Measurements from ENCODE around the gene MBNL1.

DNA sequence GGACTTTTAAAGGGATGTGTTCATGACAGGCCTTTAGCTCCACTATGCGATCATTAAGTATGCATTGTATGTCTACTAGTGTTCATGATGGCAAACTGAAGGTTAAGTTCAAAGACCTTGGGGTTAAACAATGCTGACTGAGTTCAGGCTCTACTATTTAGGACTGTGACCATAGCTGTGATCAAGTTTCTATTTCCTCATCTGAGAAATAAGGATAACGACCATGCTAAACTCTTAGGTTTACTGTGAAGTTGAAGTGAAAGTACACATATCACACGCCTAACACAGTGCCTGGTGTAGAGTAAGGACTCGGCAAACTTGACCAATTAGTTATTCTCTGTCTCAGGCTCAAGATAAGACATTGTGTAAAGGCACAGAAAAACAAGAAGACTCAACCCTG is 243.2 kb downstream of the MBNL1 start:
- TF ChIP-seq, protein P1, sequence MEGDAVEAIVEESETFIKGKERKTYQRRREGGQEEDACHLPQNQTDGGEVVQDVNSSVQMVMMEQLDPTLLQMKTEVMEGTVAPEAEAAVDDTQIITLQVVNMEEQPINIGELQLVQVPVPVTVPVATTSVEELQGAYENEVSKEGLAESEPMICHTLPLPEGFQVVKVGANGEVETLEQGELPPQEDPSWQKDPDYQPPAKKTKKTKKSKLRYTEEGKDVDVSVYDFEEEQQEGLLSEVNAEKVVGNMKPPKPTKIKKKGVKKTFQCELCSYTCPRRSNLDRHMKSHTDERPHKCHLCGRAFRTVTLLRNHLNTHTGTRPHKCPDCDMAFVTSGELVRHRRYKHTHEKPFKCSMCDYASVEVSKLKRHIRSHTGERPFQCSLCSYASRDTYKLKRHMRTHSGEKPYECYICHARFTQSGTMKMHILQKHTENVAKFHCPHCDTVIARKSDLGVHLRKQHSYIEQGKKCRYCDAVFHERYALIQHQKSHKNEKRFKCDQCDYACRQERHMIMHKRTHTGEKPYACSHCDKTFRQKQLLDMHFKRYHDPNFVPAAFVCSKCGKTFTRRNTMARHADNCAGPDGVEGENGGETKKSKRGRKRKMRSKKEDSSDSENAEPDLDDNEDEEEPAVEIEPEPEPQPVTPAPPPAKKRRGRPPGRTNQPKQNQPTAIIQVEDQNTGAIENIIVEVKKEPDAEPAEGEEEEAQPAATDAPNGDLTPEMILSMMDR (IDR thresholded peaks at IDR 0.05; ENCODE audit: borderline replicate concordance, extremely low read depth, low read length, poor library complexity, severe bottlenecking): no peak
- TF ChIP-seq EZH2 (IDR thresholded peaks at IDR 0.05; ENCODE audit: borderline replicate concordance, low read depth, low read length, severe bottlenecking): no peak

All from DND-41 (cell line).